Choroid plexus epithelial cell (primary cell): ENCODE results near the gene NUDT4.
A peak's percentile ranks its signal among the peaks of the same experiment; 100 is the strongest.

Experiments
- DNase-seq: peaks from one replicate; pipeline ENCODE4 v3.0.0-alpha.2; 2010; ENCODE audit warnings: low read depth
- H3K4me3 ChIP-seq: 2 replicates; pipeline ENCODE4 v1.5.1; 2011; ENCODE audit warnings: low read depth, mild to moderate bottlenecking, control low read depth, low read length, moderate library complexity
- TF ChIP-seq, protein P1 (sequence below): conservative IDR thresholded peaks from 2 replicates; pipeline ENCODE4 v1.5.1; 2011; ENCODE audit warnings: low read depth, mild to moderate bottlenecking, control low read depth, inconsistent platforms, low read length, moderate library complexity

Gene NUDT4

DNA sequence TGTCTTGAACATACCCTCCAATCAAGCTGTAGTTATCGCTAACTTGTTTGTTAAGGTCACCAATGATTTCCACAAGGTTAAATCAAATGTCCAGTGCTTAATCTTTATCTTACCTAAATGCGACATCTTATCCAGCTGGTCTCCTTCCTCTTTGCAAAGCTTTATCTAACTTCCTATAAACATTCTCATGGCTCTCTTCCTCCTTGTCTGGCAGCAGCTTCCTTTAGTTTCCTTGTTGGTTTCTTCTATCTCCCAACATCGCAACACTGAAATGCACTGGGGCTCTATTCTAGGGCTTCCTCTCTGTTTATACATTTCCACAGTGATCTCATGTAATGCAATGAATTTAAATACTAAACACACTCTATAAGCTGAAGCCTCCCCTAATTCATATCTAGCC is 35.3 kb downstream of the NUDT4 start:
- H3K4me3 ChIP-seq: no peak overlapping the region
- TF ChIP-seq, protein P1, sequence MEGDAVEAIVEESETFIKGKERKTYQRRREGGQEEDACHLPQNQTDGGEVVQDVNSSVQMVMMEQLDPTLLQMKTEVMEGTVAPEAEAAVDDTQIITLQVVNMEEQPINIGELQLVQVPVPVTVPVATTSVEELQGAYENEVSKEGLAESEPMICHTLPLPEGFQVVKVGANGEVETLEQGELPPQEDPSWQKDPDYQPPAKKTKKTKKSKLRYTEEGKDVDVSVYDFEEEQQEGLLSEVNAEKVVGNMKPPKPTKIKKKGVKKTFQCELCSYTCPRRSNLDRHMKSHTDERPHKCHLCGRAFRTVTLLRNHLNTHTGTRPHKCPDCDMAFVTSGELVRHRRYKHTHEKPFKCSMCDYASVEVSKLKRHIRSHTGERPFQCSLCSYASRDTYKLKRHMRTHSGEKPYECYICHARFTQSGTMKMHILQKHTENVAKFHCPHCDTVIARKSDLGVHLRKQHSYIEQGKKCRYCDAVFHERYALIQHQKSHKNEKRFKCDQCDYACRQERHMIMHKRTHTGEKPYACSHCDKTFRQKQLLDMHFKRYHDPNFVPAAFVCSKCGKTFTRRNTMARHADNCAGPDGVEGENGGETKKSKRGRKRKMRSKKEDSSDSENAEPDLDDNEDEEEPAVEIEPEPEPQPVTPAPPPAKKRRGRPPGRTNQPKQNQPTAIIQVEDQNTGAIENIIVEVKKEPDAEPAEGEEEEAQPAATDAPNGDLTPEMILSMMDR: no peak
- DNase-seq: no peak

DNA sequence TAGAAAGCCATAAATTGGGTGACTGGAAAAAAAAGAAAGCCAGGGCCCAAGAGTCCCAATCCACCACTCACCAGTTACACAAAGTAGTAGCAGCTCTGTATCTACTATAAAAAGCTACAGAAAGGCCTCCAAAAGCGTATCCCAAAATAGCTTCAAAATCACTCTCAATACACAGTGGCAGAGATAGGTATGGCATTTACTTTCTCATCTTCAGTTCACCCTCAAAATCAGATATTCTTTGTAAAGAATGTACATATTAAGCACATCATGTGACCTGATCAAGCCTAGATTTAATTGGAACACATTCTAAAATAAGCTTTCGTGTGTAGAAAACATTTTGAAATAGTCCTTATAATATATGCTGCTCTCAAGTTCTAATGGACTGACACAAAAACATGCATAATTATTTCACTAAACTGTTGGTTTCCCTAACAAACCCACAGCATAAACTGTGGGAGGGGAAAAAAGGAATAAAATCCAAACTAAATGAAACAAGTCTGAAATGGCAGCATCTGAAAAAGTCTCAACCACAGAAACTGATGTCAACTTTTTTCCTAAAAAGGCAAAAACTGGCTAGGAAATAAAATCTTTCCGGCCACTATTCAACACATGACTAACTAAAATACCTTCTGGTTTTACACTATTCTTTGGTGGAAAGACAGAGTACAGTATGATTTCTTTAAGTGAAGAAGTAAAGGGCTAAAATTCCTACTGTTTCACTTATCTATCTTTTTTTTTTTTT is 38.2 kb downstream of the NUDT4 start:
- DNase-seq: peak; percentile 71
- TF ChIP-seq, protein P1: no peak

DNA sequence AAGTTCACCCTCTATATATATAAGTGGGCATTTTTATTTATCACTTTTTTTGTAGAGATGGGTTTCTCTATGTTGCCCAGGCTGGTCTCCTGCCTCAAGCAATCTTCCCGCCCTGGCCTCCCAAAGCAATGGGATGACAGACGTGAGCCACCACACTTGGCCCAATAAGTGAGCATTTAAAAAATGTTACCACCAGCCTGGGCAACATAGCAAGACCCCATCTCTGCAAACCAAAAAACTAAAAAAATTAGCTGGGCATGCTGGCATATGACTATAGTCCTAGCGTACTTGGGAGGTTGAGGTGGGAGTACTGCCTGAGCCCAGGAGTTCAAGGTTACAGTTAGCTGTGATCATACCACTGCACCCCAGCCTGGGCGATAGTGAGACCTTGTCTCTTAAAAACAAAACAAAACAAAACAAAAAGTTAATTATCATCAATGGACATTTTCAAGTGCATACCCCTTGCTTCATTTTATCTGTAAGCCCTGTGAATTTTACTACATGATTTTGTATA is 40.3 kb downstream of the NUDT4 start:
- TF ChIP-seq, protein P1: no peak
- no peak for DNase-seq
- H3K4me3 ChIP-seq: no peak overlapping the region

More for the DNA sequence above, 38.2 kb downstream of the NUDT4 start:
- no peak overlapping the region for H3K4me3 ChIP-seq

DNA sequence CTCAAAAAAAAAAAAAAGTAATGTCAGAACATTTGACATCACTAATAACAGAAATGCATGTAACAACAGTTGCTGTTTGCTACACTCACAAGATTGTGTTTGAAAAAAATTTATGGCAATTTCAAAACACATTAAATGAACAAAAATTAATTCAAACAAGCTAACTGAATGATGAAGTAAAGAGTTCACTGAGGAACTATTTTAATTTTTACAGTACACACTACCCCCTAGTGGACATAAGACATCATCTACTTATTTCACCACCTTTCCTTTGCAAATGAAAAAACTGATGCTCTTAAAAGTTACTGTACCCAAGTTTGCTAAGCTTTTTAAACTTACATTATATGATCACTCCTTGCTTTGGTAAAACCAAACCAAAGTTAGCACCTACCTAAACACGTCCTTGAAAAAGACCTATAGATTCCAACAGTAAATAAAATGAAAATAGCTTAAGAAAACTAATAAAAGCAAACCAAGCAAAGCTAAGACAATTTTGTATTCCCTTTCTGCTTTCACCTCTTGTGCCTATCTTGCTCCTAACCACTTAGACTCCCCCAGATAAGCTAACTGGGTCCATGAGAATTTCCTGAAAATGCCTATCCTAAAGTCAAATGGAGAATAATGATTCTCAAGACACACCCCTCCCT is 41.8 kb downstream of the NUDT4 start:
- DNase-seq: peak; percentile 83
- TF ChIP-seq, protein P1: peak; percentile 48
- no peak overlapping the region for H3K4me3 ChIP-seq

DNA sequence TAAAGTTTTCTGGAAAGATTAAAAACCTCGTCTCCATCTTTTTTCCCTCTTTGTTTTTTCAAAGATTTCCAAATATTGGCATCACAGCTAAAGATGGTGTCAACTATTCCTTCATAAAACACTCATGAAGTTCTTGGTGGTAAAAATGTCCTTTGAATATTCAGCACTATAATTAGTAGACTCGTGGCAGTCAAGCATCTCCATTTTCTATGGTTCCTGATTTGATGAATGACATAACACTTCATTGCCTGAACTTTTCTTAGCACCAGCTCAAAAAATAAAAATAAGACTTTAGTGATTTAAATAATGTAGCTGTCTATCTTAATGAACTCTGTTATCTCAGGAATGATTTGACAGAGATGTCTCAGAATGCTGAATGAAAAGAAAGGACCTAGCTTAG is 44.3 kb downstream of the NUDT4 start:
- TF ChIP-seq, protein P1: no peak
- DNase-seq: no peak
- H3K4me3 ChIP-seq: no peak overlapping the region

DNA sequence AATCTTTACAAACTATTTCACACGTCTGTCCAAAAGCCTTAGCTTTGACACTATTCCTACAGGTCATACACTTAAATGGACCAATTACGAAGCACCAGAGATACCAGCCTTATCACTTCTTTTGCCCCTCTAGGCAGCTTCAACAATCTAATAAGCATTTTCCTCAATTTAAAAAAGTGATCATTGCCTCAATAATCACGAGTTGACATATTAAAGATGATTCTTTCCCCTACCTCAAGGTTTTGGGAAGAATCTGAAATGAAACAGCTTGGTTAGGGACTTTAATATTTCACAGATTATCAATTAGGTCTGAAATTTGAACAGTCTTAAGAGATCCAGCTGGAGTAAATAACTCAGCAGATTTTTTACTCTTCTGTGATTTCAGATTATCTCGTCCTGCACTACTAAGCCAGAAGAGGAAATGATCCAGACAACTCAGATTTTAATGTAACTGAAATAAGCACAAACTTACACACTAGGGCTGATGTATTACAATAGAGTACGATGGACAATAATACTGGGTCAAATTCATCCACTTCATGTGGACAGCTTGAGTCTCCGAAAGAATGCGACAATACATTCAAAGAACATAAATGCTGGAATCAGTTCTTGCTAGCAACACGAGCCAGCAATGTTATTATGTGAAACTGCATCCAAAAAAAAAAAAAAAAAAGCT is 48.1 kb downstream of the NUDT4 start:
- TF ChIP-seq, protein P1: no peak
- no peak for DNase-seq
- H3K4me3 ChIP-seq: no peak overlapping the region
